Motor neuron (in vitro differentiated cells): ENCODE results near the gene TMIGD3. TPM values are rescaled to one million over a fixed set of nuclear protein-coding genes. Genes with fewer than 3 reads are reported as not detected.

ENCODE experiments used
- ATAC-seq, 8 experiments: fragments of 200-7000 bp; cut with Tn5 transposase; replicated peaks in 6 of 8; 2 replicates each; pipeline ENCODE4 v1.8.0; 2021; ENCODE audit warnings: mild to moderate bottlenecking in 8 of 8, moderate library complexity in 8 of 8
- H3K27ac ChIP-seq, 2 donors: fragments of 250-450 bp; sonication (Bioruptor Pico); 2 replicates each; pipeline ENCODE4 v1.9.0; 2021; ENCODE audit warnings: antibody characterized with exemption in 2 of 2, mild to moderate bottlenecking in 2 of 2, moderate library complexity in 1 of 2
- H3K4me1 ChIP-seq, 2 donors: fragments of 250-450 bp; sonication (Bioruptor Pico); replicated peaks in 1 of 2; 2 replicates each; pipeline ENCODE4 v1.6.1; 2021; ENCODE audit warnings: antibody characterized with exemption in 2 of 2, mild to moderate bottlenecking in 2 of 2, moderate library complexity in 1 of 2
- H3K4me3 ChIP-seq, 5 donors: fragments of 250-450 bp; sonication (Bioruptor Pico); 2 replicates each; pipeline ENCODE4 v1.9.0; 2021; ENCODE audit warnings: antibody characterized with exemption in 5 of 5, mild to moderate bottlenecking in 5 of 5, moderate library complexity in 4 of 5
- WGBS, 10 experiments: fragments of 450-650 bp; shearing (Covaris generic); methylation state at CpG; one replicate each; pipeline ENCODE4 v1.0.0; 2022; 5-methylcytosine and 5-hydroxymethylcytosine counted together
- in situ Hi-C, 9 experiments: fragments of 400-800 bp; cut with MboI; loops; one replicate each; pipeline ENCODE4 v1.15.0; 2021; ENCODE audit warnings: low sequenced_read_pairs in 9 of 9, low pct_unique_long_range_greater_than_20kb in 2 of 9; ENCODE audit not compliant: unreplicated experiment in 9 of 9
- total RNA-seq, 8 experiments: library from RNA; unstranded; fragments of 300-600 nt; gene quantifications; 2 replicates each; pipeline versions ENCODE4 v1.2.3 to v1.2.4, GENCODE V29; 2022

TMIGD3 gene
- total RNA-seq, 8 experiments from 2014 or later: 0.32 to 0.71 TPM; not detected in 6

- Histone ChIP-seq H3K27ac (no peak overlapping the region), H3K4me1 (peaks cover 11 to 15% of the 10 kb centered on the region in 2 donors), H3K4me3 (no peak overlapping the region)
- in situ Hi-C loops: loop anchor here in 6 of 9 experiments (10.0 to 25.0 kb wide), 5 partner anchors 149 to 857 kb away; partner anchors contain the start of genes DDX20 (in 3 of the 6) and INKA2 (in 1 of the 6)
- WGBS, 10 experiments: 62 to 100% (median 87%) methylated on average over 1 to 6 of the region's 6 CpGs; no CpG with 5 or more reads in 2 of the 10 experiments
- ATAC-seq: no peak
These were observed 2.2 kb upstream of the TMIGD3 start for GRCh38 chr1:111505641-111506119.

DNA sequence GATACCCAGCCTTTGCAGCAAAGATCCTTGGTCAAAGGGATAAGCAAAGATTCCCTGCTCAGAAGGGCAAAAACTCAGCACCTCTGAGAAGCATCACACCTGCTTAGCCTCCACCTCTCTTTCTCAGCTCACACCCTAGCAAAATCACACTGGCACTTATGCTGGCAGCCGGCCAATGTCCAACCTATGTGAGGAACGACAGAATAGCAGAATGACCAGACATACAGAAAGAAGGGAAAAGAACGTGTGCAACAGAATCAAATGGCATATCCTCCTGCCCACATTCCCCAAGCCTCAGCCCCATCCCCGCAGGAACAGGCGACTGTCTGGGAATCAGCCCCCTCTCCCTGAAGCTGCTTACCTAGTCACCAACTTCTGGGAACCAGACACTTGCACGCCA lies 664 bp upstream of the TMIGD3 start:
- H3K27ac ChIP-seq: no peak overlapping the region
- 55 to 74% (median 58%) methylated on average over 2 to 5 of the region's 6 CpGs; no CpG with 5 or more reads in 5 of the 10 experiments for WGBS, 10 experiments

GRCh38 chr1:111501645-111502044 lies 1.8 kb downstream of the TMIGD3 start:
- 44 to 94% (median 77%) methylated on average over 3 to 7 of the region's 7 CpGs; no CpG with 5 or more reads in 1 of the 10 experiments for WGBS, 10 experiments
- Histone ChIP-seq H3K4me1 (no peaks in the 10 kb centered on the region), H3K4me3 (no peak overlapping the region), H3K27ac (no peak overlapping the region)
- in situ Hi-C loops: loop anchor here in 6 of 9 experiments (10.0 to 25.0 kb wide), 5 partner anchors 153 to 861 kb away; partner anchors contain the start of genes DDX20 (in 3 of the 6) and INKA2 (in 1 of the 6)
- ATAC-seq: no peak

More for the DNA sequence above, 664 bp upstream of the TMIGD3 start:
- Histone ChIP-seq H3K4me3 (no peak overlapping the region), H3K4me1 (peaks cover 11 to 15% of the 10 kb centered on the region in 2 donors)
- no peak for ATAC-seq
- in situ Hi-C loops: loop anchor here in 6 of 9 experiments (10.0 to 25.0 kb wide), 5 partner anchors 151 to 858 kb away; partner anchors contain the start of genes DDX20 (in 3 of the 6) and INKA2 (in 1 of the 6)

- H3K27ac ChIP-seq: no peak overlapping the region
- no peak overlapping the region for H3K4me3 ChIP-seq
- WGBS, 10 experiments: 0 to 86% (median 72%) methylated on average over 1 to 5 of the region's 5 CpGs; no CpG with 5 or more reads in 1 of the 10 experiments
- no peaks in the 10 kb centered on the region for H3K4me1 ChIP-seq
- ATAC-seq: no peak
- in situ Hi-C loops: loop anchor here in 3 of 9 experiments (25.0 kb wide), 2 partner anchors 238 to 263 kb away; partner anchors contain the start of genes DDX20 (in 2 of the 3) and INKA2 (in 1 of the 3)
These were observed 4.2 kb downstream of the TMIGD3 start for GRCh38 chr1:111499026-111499785.

- ATAC-seq: no peak
- 44 to 84% (median 67%) methylated on average over 2 to 5 of the region's 5 CpGs; no CpG with 5 or more reads in 1 of the 10 experiments for WGBS, 10 experiments
- no peak overlapping the region for H3K27ac ChIP-seq
- H3K4me1 ChIP-seq: no peaks in the 10 kb centered on the region
- no peak overlapping the region for H3K4me3 ChIP-seq
- in situ Hi-C loops: loop anchor here in 3 of 9 experiments (25.0 kb wide), 2 partner anchors 240 to 265 kb away; partner anchors contain the start of genes DDX20 (in 2 of the 3) and INKA2 (in 1 of the 3)
These were observed 5.8 kb downstream of the TMIGD3 start for GRCh38 chr1:111497592-111497991.

GRCh38 chr1:111496398-111496797 lies 7.0 kb downstream of the TMIGD3 start:
- WGBS, 10 experiments: 17 to 100% (median 78%) methylated on average over 1 to 4 of the region's 4 CpGs

GRCh38 chr1:111491070-111491469 lies 12.4 kb downstream of the TMIGD3 start:
- in situ Hi-C loops: loop anchor here in 3 of 9 experiments (25.0 kb wide), 2 partner anchors 246 to 271 kb away; partner anchors contain the start of genes DDX20 (in 2 of the 3) and INKA2 (in 1 of the 3)
- no peak overlapping the region for H3K27ac ChIP-seq
- no peak for ATAC-seq

More at GRCh38 chr1:111496398-111496797, 7.0 kb downstream of the TMIGD3 start:
- Histone ChIP-seq H3K4me3 (no peak overlapping the region), H3K27ac (no peak overlapping the region), H3K4me1 (no peaks in the 10 kb centered on the region)
- no peak for ATAC-seq
- in situ Hi-C loops: loop anchor here in 3 of 9 experiments (25.0 kb wide), 2 partner anchors 241 to 266 kb away; partner anchors contain the start of genes DDX20 (in 2 of the 3) and INKA2 (in 1 of the 3)

DNA sequence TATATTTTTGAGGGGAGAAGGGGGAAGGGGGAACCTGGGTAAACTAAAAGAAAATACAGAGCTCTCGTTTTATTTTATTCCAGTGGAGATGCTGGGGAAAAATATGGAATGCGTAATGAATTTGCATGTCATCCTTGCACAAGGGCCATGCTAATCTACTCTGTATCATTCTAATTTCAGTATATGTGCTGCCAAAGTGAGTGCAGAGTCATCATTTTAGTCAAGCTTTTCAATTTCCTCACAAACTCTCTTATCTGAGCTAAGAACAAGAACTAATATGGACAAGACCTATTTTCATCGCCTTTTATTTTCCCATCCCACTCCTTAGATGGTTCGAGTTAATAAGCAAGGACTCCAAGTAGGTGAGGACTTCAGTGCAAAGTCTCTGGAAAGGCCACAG lies 13.2 kb downstream of the TMIGD3 start:
- no peaks in the 10 kb centered on the region for H3K4me1 ChIP-seq
- H3K4me3 ChIP-seq: no peak overlapping the region
- H3K27ac ChIP-seq: no peak overlapping the region
- 20 to 100% (median 75%) methylated on average over 1 to 4 of the region's 4 CpGs for WGBS, 10 experiments
- ATAC-seq: no peak
- in situ Hi-C loops: loop anchor here in 3 of 9 experiments (25.0 kb wide), 2 partner anchors 247 to 272 kb away; partner anchors contain the start of genes DDX20 (in 2 of the 3) and INKA2 (in 1 of the 3)

More at GRCh38 chr1:111491070-111491469, 12.4 kb downstream of the TMIGD3 start:
- H3K4me3 ChIP-seq: no peak overlapping the region
- H3K4me1 ChIP-seq: no peaks in the 10 kb centered on the region
- 80 to 100% (median 83%) methylated on average over 1 to 4 of the region's 7 CpGs; no CpG with 5 or more reads in 6 of the 10 experiments for WGBS, 10 experiments

DNA sequence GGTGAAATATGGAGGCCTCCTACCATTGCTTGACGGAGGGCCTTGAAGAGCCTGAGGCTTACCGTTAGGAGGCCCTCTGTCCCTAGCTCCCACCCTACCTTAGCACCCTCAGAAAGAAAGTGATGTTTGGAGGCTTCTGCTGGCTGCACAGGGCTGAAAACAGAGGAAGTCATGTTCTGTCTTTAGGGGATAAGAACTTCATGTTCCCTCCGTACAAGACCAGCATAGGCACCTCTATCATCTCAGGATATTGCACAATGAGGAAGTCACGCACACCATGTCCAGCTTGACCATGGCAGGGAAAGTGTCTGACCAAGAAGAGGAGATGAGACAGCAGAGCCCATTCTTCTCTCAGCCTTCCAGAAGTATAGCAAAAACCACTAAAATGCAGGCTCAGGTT lies 13.8 kb downstream of the TMIGD3 start:
- no peaks in the 10 kb centered on the region for H3K4me1 ChIP-seq
- ATAC-seq: no peak
- 52 to 100% (median 84%) methylated on average over 1 to 3 of the region's 4 CpGs; no CpG with 5 or more reads in 3 of the 10 experiments for WGBS, 10 experiments
- H3K4me3 ChIP-seq: no peak overlapping the region
- in situ Hi-C loops: loop anchor here in 4 of 9 experiments (10.0 to 25.0 kb wide), 3 partner anchors 248 to 273 kb away; partner anchors contain the start of genes DDX20 (in 3 of the 4) and INKA2 (in 1 of the 4)
- no peak overlapping the region for H3K27ac ChIP-seq

- 40 to 100% (median 88%) methylated on average over 1 to 7 of the region's 9 CpGs; no CpG with 5 or more reads in 1 of the 10 experiments for WGBS, 10 experiments
- Histone ChIP-seq H3K4me3 (no peak overlapping the region), H3K4me1 (no peaks in the 10 kb centered on the region), H3K27ac (no peak overlapping the region)
- no peak for ATAC-seq
- in situ Hi-C loops: loop anchor here in 4 of 9 experiments (10.0 to 25.0 kb wide), 3 partner anchors 249 to 274 kb away; partner anchors contain the start of genes DDX20 (in 3 of the 4) and INKA2 (in 1 of the 4)
These were observed 14.8 kb downstream of the TMIGD3 start for GRCh38 chr1:111488669-111489068.

DNA sequence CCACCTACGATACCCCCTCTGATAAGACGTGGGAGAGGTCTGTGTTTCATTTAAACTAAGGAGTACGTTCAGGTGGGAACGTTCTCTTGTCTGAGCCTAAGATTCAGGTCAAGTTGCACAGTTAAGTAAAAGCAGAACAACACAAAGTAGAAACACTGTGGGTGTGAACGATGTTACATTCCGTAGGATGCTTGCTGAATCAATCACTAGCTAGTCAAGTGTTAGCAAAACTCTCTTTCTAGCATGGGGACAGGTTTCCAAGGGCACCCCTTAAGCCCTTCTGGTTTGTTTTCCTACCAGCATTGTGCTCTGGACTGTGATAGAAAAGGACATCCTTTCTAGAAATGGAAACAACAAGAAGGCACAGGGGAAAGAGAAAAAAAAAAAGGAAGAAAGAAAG lies 16.3 kb downstream of the TMIGD3 start:
- H3K27ac ChIP-seq: no peak overlapping the region
- WGBS, 10 experiments: 55 to 90% (median 72%) methylated on average over 2 to 6 of the region's 6 CpGs; no CpG with 5 or more reads in 2 of the 10 experiments
- peak in 1 of 8 experiments; percentile 71 for ATAC-seq
- no peaks in the 10 kb centered on the region for H3K4me1 ChIP-seq
- H3K4me3 ChIP-seq: no peak overlapping the region
- in situ Hi-C loops: loop anchor here in 4 of 9 experiments (10.0 to 25.0 kb wide), 3 partner anchors 250 to 275 kb away; partner anchors contain the start of genes DDX20 (in 3 of the 4) and INKA2 (in 1 of the 4)

DNA sequence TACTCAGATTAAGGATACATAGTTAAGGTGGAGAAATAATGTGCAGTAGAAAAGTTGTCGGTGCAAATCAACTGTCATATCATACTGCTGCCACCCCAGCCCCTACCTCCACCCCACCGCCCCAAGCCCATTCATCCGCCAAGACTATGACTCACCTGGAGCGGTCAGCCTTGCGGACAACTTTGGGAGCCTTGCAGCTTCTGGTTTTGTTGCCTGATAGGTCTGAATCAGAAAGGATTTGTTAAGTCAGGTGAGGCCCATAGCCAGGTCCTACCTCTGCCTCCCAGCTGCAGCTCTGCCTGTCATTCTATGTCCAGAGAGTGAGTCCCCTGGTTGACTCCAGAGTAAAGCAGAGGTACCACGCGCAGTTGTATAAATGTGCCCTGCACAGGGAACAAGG lies 17.0 kb downstream of the TMIGD3 start:
- WGBS, 10 experiments: 20 to 100% (median 93%) methylated on average over 1 to 6 of the region's 7 CpGs; no CpG with 5 or more reads in 5 of the 10 experiments
- in situ Hi-C loops: loop anchor here in 4 of 9 experiments (10.0 to 25.0 kb wide), 3 partner anchors 251 to 276 kb away; partner anchors contain the start of genes DDX20 (in 3 of the 4) and INKA2 (in 1 of the 4)
- no peak for ATAC-seq
- no peaks in the 10 kb centered on the region for H3K4me1 ChIP-seq
- H3K27ac ChIP-seq: no peak overlapping the region
- no peak overlapping the region for H3K4me3 ChIP-seq
